Measurements from ENCODE around the gene SH3PXD2A.
A peak's percentile ranks its signal among the peaks of the same experiment; 100 is the strongest.

The SH3PXD2A gene, protein sequence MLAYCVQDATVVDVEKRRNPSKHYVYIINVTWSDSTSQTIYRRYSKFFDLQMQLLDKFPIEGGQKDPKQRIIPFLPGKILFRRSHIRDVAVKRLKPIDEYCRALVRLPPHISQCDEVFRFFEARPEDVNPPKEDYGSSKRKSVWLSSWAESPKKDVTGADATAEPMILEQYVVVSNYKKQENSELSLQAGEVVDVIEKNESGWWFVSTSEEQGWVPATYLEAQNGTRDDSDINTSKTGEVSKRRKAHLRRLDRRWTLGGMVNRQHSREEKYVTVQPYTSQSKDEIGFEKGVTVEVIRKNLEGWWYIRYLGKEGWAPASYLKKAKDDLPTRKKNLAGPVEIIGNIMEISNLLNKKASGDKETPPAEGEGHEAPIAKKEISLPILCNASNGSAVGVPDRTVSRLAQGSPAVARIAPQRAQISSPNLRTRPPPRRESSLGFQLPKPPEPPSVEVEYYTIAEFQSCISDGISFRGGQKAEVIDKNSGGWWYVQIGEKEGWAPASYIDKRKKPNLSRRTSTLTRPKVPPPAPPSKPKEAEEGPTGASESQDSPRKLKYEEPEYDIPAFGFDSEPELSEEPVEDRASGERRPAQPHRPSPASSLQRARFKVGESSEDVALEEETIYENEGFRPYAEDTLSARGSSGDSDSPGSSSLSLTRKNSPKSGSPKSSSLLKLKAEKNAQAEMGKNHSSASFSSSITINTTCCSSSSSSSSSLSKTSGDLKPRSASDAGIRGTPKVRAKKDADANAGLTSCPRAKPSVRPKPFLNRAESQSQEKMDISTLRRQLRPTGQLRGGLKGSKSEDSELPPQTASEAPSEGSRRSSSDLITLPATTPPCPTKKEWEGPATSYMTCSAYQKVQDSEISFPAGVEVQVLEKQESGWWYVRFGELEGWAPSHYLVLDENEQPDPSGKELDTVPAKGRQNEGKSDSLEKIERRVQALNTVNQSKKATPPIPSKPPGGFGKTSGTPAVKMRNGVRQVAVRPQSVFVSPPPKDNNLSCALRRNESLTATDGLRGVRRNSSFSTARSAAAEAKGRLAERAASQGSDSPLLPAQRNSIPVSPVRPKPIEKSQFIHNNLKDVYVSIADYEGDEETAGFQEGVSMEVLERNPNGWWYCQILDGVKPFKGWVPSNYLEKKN

DNA sequence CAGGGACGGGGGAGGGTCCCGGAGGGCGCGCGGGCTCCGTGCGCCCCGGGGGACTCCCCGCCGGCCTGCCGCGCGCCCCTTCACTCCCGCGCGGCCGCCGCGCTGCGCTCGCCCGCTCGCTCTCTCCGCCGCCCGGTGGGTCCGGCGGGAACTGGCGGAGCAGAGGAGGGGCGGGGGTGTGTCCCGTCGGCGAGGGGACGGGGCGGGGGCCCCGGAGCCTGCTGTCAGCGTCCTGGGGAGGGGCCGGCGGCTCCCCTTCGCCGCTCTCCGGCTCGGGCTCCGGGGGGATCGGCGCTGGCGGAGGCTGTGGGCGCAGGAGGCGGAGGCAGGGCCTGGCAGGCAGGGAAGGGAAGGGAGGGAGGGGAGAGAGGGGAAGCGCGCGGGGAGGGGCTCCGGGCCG, at the start of gene SH3PXD2A:
SH3PXD2A (minus strand) TSS at position 153 of the 400 bp plus-strand sequence. CDS start 310 bp downstream, outside the sequence.
- peak within 1 kb of the TSS; percentile 70 for H3K4me3 ChIP-seq (ENCODE audit: control insufficient read depth, low read depth, low read length)
- TF ChIP-seq, protein P1, sequence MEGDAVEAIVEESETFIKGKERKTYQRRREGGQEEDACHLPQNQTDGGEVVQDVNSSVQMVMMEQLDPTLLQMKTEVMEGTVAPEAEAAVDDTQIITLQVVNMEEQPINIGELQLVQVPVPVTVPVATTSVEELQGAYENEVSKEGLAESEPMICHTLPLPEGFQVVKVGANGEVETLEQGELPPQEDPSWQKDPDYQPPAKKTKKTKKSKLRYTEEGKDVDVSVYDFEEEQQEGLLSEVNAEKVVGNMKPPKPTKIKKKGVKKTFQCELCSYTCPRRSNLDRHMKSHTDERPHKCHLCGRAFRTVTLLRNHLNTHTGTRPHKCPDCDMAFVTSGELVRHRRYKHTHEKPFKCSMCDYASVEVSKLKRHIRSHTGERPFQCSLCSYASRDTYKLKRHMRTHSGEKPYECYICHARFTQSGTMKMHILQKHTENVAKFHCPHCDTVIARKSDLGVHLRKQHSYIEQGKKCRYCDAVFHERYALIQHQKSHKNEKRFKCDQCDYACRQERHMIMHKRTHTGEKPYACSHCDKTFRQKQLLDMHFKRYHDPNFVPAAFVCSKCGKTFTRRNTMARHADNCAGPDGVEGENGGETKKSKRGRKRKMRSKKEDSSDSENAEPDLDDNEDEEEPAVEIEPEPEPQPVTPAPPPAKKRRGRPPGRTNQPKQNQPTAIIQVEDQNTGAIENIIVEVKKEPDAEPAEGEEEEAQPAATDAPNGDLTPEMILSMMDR (conservative IDR thresholded peaks at IDR 0.05; ENCODE audit: control insufficient read depth, insufficient read depth, low read depth, low read length), result no peak
- no peak for DNase-seq (ENCODE audit: low read depth)

DNA sequence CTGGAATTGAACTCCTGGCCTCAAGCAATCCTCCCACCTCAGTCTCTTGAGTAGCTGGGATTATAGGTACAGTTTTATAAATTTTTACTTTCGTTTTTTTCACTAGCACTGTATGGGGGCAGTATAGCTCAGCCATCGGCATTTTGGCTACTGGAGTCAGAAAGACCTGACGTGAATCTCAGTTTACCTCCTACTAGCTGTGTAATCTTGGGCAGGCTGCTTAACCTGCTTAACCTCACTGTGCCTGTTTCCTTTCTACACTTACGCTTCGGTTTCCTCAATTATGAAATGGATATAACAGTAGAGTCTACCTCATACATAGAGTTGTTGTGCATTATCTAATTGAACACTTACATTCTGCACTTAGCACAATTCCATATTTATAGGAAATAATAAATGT, 45.9 kb upstream of the SH3PXD2A start:
- TF ChIP-seq, protein P1 (conservative IDR thresholded peaks at IDR 0.05; ENCODE audit: control insufficient read depth, insufficient read depth, low read depth, low read length), result no peak
- DNase-seq (ENCODE audit: low read depth), result no peak
- H3K4me3 ChIP-seq (ENCODE audit: control insufficient read depth, low read depth, low read length), result no peak overlapping the region

DNA sequence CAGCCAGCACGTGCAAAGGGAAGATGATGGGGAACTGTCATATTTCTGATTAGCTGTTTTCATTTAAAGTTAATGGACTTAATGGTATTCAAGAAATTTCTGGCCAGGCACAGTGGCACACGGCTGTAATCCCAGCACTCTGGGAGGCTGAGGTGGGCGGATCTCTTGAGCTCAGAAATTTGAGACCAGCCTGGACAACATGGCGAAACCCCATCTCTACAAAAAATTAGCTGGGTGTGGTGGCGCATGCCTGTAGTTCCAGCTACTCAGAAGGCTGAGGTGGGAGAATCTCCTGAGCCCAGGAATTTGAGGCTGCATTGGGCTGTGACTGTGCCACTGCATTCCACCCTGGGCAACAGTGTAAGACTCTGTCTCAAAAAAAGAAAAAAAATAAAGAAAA, 43.9 kb upstream of the SH3PXD2A start:
- TF ChIP-seq, protein P1 (conservative IDR thresholded peaks at IDR 0.05; ENCODE audit: control insufficient read depth, insufficient read depth, low read depth, low read length), result no peak
- no peak for DNase-seq (ENCODE audit: low read depth)
- no peak overlapping the region for H3K4me3 ChIP-seq (ENCODE audit: control insufficient read depth, low read depth, low read length)

DNA sequence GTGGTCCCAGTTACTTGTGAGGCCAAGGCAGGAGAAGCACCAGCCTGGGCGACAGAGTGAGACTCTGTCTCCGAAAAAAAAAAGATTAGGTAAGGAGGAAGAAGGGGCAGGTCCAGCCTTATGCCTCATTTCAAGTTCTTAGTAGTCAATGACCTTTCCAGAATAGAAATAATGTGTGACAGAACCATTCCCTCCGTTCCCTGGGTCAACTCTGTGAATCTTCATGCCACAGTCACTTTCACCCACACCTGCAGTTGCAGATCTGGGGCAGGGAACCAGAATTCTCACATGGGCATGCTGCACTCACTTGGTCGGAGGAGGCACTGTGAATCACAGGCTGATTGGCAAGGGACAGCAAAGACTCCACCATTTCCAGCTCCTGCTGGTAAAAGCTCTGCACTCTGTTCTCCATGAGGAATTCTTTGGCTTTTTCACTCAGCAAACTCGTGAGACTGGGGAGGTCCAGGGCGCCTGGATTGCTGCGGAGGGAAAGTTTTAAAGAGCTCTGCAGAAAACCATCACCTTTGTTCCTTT, 41.9 kb upstream of the SH3PXD2A start:
- TF ChIP-seq, protein P1 (conservative IDR thresholded peaks at IDR 0.05; ENCODE audit: control insufficient read depth, insufficient read depth, low read depth, low read length), result no peak
- no peak overlapping the region for H3K4me3 ChIP-seq (ENCODE audit: control insufficient read depth, low read depth, low read length)
- DNase-seq (ENCODE audit: low read depth), result peak; percentile 52

DNA sequence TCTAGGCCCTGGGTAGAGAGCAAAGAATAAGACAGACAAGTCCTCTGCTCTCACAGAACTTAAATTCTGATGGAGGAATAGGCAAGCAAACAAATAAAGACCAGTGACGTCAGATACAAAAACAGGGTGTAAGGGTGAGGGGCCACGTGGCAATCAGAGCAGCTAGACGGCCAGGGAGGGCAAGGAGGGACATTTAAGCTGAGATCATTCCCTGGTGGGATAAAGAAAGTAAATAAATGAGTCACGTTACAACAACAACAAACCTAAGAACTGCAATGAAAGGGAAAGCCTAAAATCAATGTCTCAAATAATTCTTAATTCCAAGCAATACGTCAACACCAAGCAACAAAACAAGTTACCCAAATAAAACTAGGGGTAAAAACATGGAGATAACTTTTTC, 40.8 kb upstream of the SH3PXD2A start:
- TF ChIP-seq, protein P1 (conservative IDR thresholded peaks at IDR 0.05; ENCODE audit: control insufficient read depth, insufficient read depth, low read depth, low read length), result no peak
- DNase-seq (ENCODE audit: low read depth), result peak; percentile 66
- H3K4me3 ChIP-seq (ENCODE audit: control insufficient read depth, low read depth, low read length), result no peak overlapping the region
